Left ventricle myocardium inferior (tissue), 1 donor: ENCODE data around the gene MT3. TPM values are rescaled to one million over a fixed set of nuclear protein-coding genes. Genes with fewer than 3 reads are reported as not detected.

Source experiments
- DNase-seq: peaks from one replicate; pipeline ENCODE4 v3.0.0-alpha.2; 2020
- H3K27ac ChIP-seq: fragments of 200-600 bp; replicated peaks from 2 replicates; pipeline ENCODE4 v1.8.0; 2021
- H3K27me3 ChIP-seq: fragments of 200-600 bp; 2 replicates; pipeline ENCODE4 v1.8.0; 2021; ENCODE audit warnings: low read depth
- H3K36me3 ChIP-seq: fragments of 200-600 bp; 2 replicates; pipeline ENCODE4 v1.8.0; 2021
- H3K4me1 ChIP-seq: fragments of 200-600 bp; 2 replicates; pipeline ENCODE4 v1.8.0; 2021
- H3K4me3 ChIP-seq: fragments of 200-600 bp; 2 replicates; pipeline ENCODE4 v1.8.0; 2021; ENCODE audit warnings: mild to moderate bottlenecking, moderate library complexity
- H3K9me3 ChIP-seq: fragments of 200-600 bp; replicated peaks from 2 replicates; pipeline ENCODE4 v1.8.0; 2021
- CTCF ChIP-seq: fragments of 200-600 bp; IDR thresholded peaks from 2 replicates; pipeline ENCODE4 v1.8.0; 2021; ENCODE audit warnings: antibody characterized with exemption, mild to moderate bottlenecking, borderline replicate concordance
- intact Hi-C: fragments of 100-400 bp; cut with micrococcal nuclease; formaldehyde crosslinking; loops from one replicate; pipeline ENCODE4 v1.11.0; 2022
- total RNA-seq: library from RNA; stranded (reverse); fragmentation: NEBNext Ultra II Directional; extraction: Animal tissue kit (Norgen Biotek cat#: 25700); gene quantifications from one replicate; pipeline ENCODE4 v1.2.1, GENCODE V29; 2021
- donor health status: DM: no; HTN: yes; CAD: no; lungs with severe emphysema.

Gene MT3
- total RNA-seq, 1 donor from 2014 or later, result 4.1 TPM

- H3K27ac ChIP-seq, result peak overlapping the region; percentile 84
- peaks cover 30% of the 10 kb centered on the region for H3K4me1 ChIP-seq
- intact Hi-C loops, result no loop called here
- H3K9me3 ChIP-seq, result no peaks in the 10 kb centered on the region
- peaks cover 42% of the 10 kb centered on the region for H3K27me3 ChIP-seq
- H3K36me3 ChIP-seq, result no peaks in the 10 kb centered on the region
- peak overlapping the region; percentile 69 for H3K4me3 ChIP-seq
- TF ChIP-seq CTCF, result no peak
- DNase-seq, result no peak
Measured at GRCh38 chr16:56632848-56633365, 43.6 kb downstream of the MT3 start.

DNA sequence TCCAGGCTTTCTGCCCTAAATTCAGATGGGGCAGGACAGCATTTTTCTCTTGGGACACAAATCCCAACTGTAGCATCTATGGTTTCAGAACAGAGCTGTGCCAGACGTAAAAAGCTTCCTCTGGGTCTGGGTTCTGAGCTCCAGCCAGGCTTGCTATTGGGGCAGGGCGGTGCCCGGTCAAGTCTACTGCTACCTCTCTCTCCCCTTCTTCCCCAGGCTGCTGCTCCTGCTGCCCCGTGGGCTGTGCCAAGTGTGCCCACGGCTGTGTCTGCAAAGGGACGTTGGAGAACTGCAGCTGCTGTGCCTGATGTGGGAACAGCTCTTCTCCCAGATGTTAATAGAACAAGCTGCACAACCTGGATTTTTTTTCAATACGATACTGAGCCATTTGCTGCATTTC, 44.2 kb downstream of the MT3 start:
- intact Hi-C loops, result no loop called here
- DNase-seq, result no peak
- Histone ChIP-seq H3K9me3 (no peaks in the 10 kb centered on the region), H3K27ac (peak overlapping the region; percentile 84), H3K4me3 (peak overlapping the region; percentile 69), H3K4me1 (peaks cover 36% of the 10 kb centered on the region), H3K27me3 (peaks cover 48% of the 10 kb centered on the region), H3K36me3 (no peaks in the 10 kb centered on the region)
- TF ChIP-seq CTCF, result no peak

DNA sequence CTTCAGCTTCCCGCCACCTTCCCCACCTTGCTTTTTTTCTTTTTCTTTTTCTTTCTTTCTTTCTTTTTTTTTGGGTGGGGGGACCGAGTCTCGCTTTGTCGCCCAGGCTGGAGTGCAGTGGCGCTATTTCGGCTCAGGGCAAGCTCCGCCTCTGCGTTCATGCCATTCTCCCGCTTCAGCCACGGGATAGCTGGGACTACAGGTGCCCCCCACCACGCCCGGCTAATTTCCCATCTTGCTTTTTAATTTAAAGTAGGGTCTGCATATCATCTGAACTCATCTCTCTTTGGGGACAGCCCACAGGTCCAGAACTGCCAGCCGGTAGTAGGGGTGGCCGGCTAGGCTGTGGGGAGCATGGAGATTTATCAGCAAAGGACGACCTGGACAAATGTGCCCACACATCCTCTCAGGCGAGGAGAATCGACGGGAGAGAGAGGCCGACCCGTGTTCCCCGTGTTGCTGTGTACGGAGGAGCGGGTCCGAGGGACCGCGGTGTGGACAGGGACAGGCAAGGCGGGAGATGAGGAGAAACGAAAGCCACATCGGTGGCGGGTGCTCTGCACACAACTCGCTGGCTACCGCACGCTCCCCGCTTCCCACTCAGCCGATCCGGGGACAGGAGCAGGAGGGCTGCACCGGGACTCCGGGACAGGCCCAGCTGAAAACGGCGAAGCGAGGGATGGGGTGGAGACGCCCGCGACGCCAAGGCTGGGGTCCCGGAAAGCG, 45.5 kb downstream of the MT3 start:
- Histone ChIP-seq H3K4me1 (peaks cover 44% of the 10 kb centered on the region), H3K9me3 (no peaks in the 10 kb centered on the region), H3K27me3 (peaks cover 62% of the 10 kb centered on the region), H3K27ac (no peak overlapping the region), H3K4me3 (peak overlapping the region; percentile 51), H3K36me3 (no peaks in the 10 kb centered on the region)
- TF ChIP-seq CTCF, result no peak
- DNase-seq, result no peak
- intact Hi-C loops, result no loop called here

DNA sequence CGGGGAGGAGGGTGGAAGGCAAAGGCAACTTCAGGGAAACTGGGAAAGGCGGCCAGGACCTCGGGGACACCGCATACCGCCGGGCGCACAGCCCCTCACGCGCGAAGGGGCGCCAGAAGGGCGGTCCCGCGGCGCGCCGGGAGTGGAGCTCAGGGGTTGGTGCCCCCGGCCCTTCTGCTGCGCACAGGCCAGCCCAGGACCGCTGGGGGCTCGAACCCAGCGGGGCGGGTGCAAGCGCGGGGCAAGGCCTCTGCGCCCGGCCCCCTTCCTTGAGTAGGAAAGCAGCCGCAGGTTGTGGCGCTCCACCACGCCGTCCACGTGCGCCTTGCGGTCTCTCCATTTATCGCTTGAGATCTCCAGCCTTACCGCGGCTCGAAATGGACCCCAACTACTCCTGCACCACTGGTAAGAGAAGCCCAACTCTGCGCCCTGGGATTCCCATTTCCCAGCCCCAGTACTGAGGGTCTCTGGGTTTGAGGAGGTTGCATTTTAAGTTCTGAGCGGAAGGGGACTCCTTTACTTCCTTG, 46.2 kb downstream of the MT3 start:
- Histone ChIP-seq H3K9me3 (no peaks in the 10 kb centered on the region), H3K4me3 (peak overlapping the region; percentile 51), H3K4me1 (peaks cover 44% of the 10 kb centered on the region), H3K36me3 (no peaks in the 10 kb centered on the region), H3K27ac (no peak overlapping the region), H3K27me3 (peaks cover 68% of the 10 kb centered on the region)
- intact Hi-C loops, result no loop called here
- no peak for TF ChIP-seq CTCF
- DNase-seq, result no peak

GRCh38 chr16:56636616-56637413, 47.5 kb downstream of the MT3 start:
- Histone ChIP-seq H3K36me3 (no peaks in the 10 kb centered on the region), H3K4me1 (peaks cover 36% of the 10 kb centered on the region), H3K9me3 (no peaks in the 10 kb centered on the region), H3K27ac (no peak overlapping the region), H3K4me3 (no peak overlapping the region), H3K27me3 (peaks cover 77% of the 10 kb centered on the region)
- intact Hi-C loops, result no loop called here
- no peak for DNase-seq
- TF ChIP-seq CTCF, result no peak
